Spinal cord (tissue), 10 donors: Measurements from ENCODE around the gene MYO1G. TPM values are rescaled to one million over a fixed set of nuclear protein-coding genes. Genes with fewer than 3 reads are reported as not detected.

Experiments
- DNase-seq, 6 donors: peaks; one replicate each; pipeline versions ENCODE4 v3.0.0 to v3.0.0-alpha.2; 2013 to 2015; ENCODE audit warnings: low spot score in 6 of 6, low read depth in 4 of 6
- H3K27ac ChIP-seq: one replicate; pipeline ENCODE4 v1.5.1; 2013; ENCODE audit warnings: low read depth, low read length, control low read depth
- H3K27me3 ChIP-seq: one replicate; pipeline ENCODE4 v1.6.1; 2013; ENCODE audit warnings: low read length; ENCODE audit not compliant: control insufficient read depth, insufficient read depth
- H3K36me3 ChIP-seq: one replicate; pipeline ENCODE4 v1.6.1; 2013; ENCODE audit warnings: low read length; ENCODE audit not compliant: control insufficient read depth, insufficient read depth
- H3K4me1 ChIP-seq: one replicate; pipeline ENCODE4 v1.6.1; 2013; ENCODE audit warnings: low read length; ENCODE audit not compliant: control insufficient read depth, insufficient read depth
- H3K4me3 ChIP-seq: one replicate; pipeline ENCODE4 v1.5.1; 2013; ENCODE audit warnings: low read depth, low read length, control low read depth
- H3K9me3 ChIP-seq: one replicate; pipeline ENCODE4 v1.6.1; 2013; ENCODE audit warnings: low read length; ENCODE audit not compliant: control insufficient read depth, insufficient read depth
- WGBS: methylation state at CpG from one replicate; pipeline ENCODE4 v1.1.5; 2013; ENCODE audit warnings: missing lambda C conversion rate; ENCODE audit not compliant: insufficient coverage; 5-methylcytosine and 5-hydroxymethylcytosine counted together
- polyA plus RNA-seq, 2 donors: library from polyadenylated mRNA; unstranded; fragments of 120-200 nt; gene quantifications; one replicate each; pipeline ENCODE4 v1.2.1, GENCODE V29; 2013; ENCODE audit not compliant: insufficient read length in 2 of 2
- total RNA-seq, 2 donors: library from RNA; depleted of rRNA in 1 of 2; stranded (reverse); fragments of 120-200 nt in 1 of 2; fragments of >200 nt in 1 of 2; gene quantifications; one replicate each; pipeline versions ENCODE4 v1.2.3 to v1.2.4, GENCODE V29; 2013 to 2014
- donor health status: healthy.

Gene MYO1G
- total and polyA plus RNA-seq, 4 donors, result 0.48 to 1.4 (median 0.55) TPM

GRCh38 chr7:44982970-44983369, 4.2 kb upstream of the MYO1G start:
- Histone ChIP-seq H3K36me3 (peaks cover 47% of the 10 kb centered on the region), H3K9me3 (no peaks in the 10 kb centered on the region), H3K27ac (no peak overlapping the region), H3K4me3 (no peak overlapping the region), H3K27me3 (no peaks in the 10 kb centered on the region), H3K4me1 (peaks cover 18% of the 10 kb centered on the region)
- WGBS, result no CpG with 5 or more reads among the region's 1 CpG
- DNase-seq, result no peak

GRCh38 chr7:44982535-44982923, 3.7 kb upstream of the MYO1G start:
- H3K9me3 ChIP-seq, result no peaks in the 10 kb centered on the region
- WGBS, result 100% methylated on average over 1 of the region's 1 CpG
- H3K36me3 ChIP-seq, result peaks cover 52% of the 10 kb centered on the region
- H3K27me3 ChIP-seq, result no peaks in the 10 kb centered on the region
- no peak overlapping the region for H3K4me3 ChIP-seq
- H3K4me1 ChIP-seq, result peaks cover 18% of the 10 kb centered on the region
- H3K27ac ChIP-seq, result no peak overlapping the region
- no peak for DNase-seq

GRCh38 chr7:44981035-44981706, 2.4 kb upstream of the MYO1G start:
- H3K4me3 ChIP-seq, result no peak overlapping the region
- peaks cover 7% of the 10 kb centered on the region for H3K4me1 ChIP-seq
- DNase-seq, result no peak
- H3K9me3 ChIP-seq, result no peaks in the 10 kb centered on the region
- 90% methylated on average over 4 of the region's 7 CpGs for WGBS
- H3K27ac ChIP-seq, result no peak overlapping the region
- H3K36me3 ChIP-seq, result peaks cover 65% of the 10 kb centered on the region
- no peaks in the 10 kb centered on the region for H3K27me3 ChIP-seq

- H3K27ac ChIP-seq, result no peak overlapping the region
- WGBS, result 81% methylated on average over 3 of the region's 8 CpGs
These were observed 1.7 kb upstream of the MYO1G start for GRCh38 chr7:44980393-44981034.

GRCh38 chr7:44979481-44980392, 922 bp upstream of the MYO1G start:
- Histone ChIP-seq H3K27me3 (no peaks in the 10 kb centered on the region), H3K27ac (no peak overlapping the region), H3K36me3 (peaks cover 79% of the 10 kb centered on the region), H3K9me3 (no peaks in the 10 kb centered on the region), H3K4me1 (no peaks in the 10 kb centered on the region), H3K4me3 (no peak overlapping the region)
- no peak for DNase-seq
- 80% methylated on average over 5 of the region's 8 CpGs for WGBS

More at GRCh38 chr7:44980393-44981034, 1.7 kb upstream of the MYO1G start:
- peak in 1 of 6 donors; percentile 22 for DNase-seq
- Histone ChIP-seq H3K4me3 (no peak overlapping the region), H3K9me3 (no peaks in the 10 kb centered on the region), H3K27me3 (no peaks in the 10 kb centered on the region), H3K36me3 (peaks cover 71% of the 10 kb centered on the region), H3K4me1 (peaks cover 3% of the 10 kb centered on the region)

GRCh38 chr7:44977959-44978335, 868 bp downstream of the MYO1G start:
- Histone ChIP-seq H3K4me1 (no peaks in the 10 kb centered on the region), H3K4me3 (no peak overlapping the region), H3K27me3 (no peaks in the 10 kb centered on the region), H3K27ac (no peak overlapping the region), H3K9me3 (no peaks in the 10 kb centered on the region), H3K36me3 (peaks cover 68% of the 10 kb centered on the region)
- 81% methylated on average over 6 of the region's 6 CpGs for WGBS
- DNase-seq, result no peak

- Histone ChIP-seq H3K9me3 (no peaks in the 10 kb centered on the region), H3K4me1 (no peaks in the 10 kb centered on the region), H3K36me3 (peaks cover 67% of the 10 kb centered on the region), H3K27me3 (no peaks in the 10 kb centered on the region), H3K4me3 (no peak overlapping the region), H3K27ac (no peak overlapping the region)
- DNase-seq, result no peak
- 75% methylated on average over 4 of the region's 8 CpGs for WGBS
These were observed 1.4 kb downstream of the MYO1G start for GRCh38 chr7:44977304-44977958.

- H3K9me3 ChIP-seq, result no peaks in the 10 kb centered on the region
- no peak overlapping the region for H3K27ac ChIP-seq
- no peak for DNase-seq
- H3K4me3 ChIP-seq, result no peak overlapping the region
- WGBS, result 95% methylated on average over 17 of the region's 17 CpGs
- H3K4me1 ChIP-seq, result no peaks in the 10 kb centered on the region
- no peaks in the 10 kb centered on the region for H3K27me3 ChIP-seq
- H3K36me3 ChIP-seq, result peaks cover 63% of the 10 kb centered on the region
These were observed 2.0 kb downstream of the MYO1G start for GRCh38 chr7:44976746-44977196.

- Histone ChIP-seq H3K4me3 (no peak overlapping the region), H3K27me3 (no peaks in the 10 kb centered on the region), H3K4me1 (no peaks in the 10 kb centered on the region), H3K9me3 (no peaks in the 10 kb centered on the region), H3K36me3 (peaks cover 58% of the 10 kb centered on the region), H3K27ac (no peak overlapping the region)
- no peak for DNase-seq
- WGBS, result 94% methylated on average over 6 of the region's 6 CpGs
These were observed 2.6 kb downstream of the MYO1G start for GRCh38 chr7:44976040-44976745.
